Measurements from ENCODE around the gene HSPA1B.

HSPA1B gene

GRCh38 chr6:31794294-31794865 is 33.2 kb upstream of the HSPA1B start:
- Histone ChIP-seq H3K27ac (replicated peaks) (peak overlapping the region; percentile 91), H3K4me3 (replicated peaks; ENCODE audit: insufficient read depth, low read length) (peak overlapping the region; percentile 85), H3K27me3 (ENCODE audit: insufficient read depth, poor library complexity, severe bottlenecking) (no peaks in the 10 kb centered on the region)
- peak in 1 of 2 experiments; percentile 40 for DNase-seq (ENCODE audit: low read depth in 1 of 2, low spot score in 1 of 2)
- TF ChIP-seq, protein P1, sequence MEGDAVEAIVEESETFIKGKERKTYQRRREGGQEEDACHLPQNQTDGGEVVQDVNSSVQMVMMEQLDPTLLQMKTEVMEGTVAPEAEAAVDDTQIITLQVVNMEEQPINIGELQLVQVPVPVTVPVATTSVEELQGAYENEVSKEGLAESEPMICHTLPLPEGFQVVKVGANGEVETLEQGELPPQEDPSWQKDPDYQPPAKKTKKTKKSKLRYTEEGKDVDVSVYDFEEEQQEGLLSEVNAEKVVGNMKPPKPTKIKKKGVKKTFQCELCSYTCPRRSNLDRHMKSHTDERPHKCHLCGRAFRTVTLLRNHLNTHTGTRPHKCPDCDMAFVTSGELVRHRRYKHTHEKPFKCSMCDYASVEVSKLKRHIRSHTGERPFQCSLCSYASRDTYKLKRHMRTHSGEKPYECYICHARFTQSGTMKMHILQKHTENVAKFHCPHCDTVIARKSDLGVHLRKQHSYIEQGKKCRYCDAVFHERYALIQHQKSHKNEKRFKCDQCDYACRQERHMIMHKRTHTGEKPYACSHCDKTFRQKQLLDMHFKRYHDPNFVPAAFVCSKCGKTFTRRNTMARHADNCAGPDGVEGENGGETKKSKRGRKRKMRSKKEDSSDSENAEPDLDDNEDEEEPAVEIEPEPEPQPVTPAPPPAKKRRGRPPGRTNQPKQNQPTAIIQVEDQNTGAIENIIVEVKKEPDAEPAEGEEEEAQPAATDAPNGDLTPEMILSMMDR (IDR thresholded peaks at IDR 0.05; ENCODE audit: insufficient read depth, low read length): no peak
- TF ChIP-seq SPI1 (IDR thresholded peaks at IDR 0.05; ENCODE audit: borderline replicate concordance, low read depth): peak; percentile 20; the same call in 1 of the 2 replicates

DNA sequence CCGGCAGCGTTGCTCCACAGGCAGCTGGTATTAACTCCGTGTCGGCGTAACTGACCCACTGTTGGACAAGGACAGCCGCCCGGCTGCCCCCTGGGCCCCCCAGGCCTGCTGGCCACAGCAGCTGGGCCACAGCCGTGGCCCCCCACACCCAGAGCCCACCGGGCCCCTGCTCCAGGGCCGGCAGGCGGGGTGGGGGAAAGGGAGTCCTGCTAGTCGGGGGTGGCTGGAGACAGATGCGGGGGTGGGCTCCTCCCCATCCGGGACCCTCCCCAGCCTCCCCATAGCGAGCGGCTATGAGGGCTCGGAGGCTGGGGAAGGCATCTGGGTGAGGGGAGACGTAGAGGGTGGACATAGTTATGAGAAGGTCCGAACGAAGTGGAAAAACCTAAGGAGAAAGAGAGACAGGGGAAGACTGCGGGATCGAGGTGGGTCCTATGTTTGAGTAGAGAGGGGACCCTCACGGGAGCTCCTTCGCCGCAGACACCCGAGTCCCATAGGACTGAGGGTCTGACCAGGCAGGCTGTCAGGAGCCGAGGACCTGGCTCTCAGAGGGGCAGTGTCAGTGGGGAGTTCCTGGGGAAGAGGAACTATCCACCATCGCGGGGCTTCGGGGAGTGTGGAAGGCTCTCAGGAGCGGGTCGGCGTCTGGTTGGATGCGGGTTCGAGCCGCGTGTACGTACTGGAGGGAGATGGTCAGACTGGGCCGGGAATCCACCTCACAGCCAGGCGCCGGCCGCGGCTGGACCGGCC is 32.5 kb upstream of the HSPA1B start:
- TF ChIP-seq, protein P1 (IDR thresholded peaks at IDR 0.05; ENCODE audit: insufficient read depth, low read length): no peak
- TF ChIP-seq POLR2AphosphoS5 (IDR thresholded peaks at IDR 0.05; ENCODE audit: low read depth) (peak; percentile 24; the same call in 1 of the 2 replicates), SPI1 (IDR thresholded peaks at IDR 0.05; ENCODE audit: borderline replicate concordance, low read depth) (no peak)
- TF ChIP-seq, protein P2, sequence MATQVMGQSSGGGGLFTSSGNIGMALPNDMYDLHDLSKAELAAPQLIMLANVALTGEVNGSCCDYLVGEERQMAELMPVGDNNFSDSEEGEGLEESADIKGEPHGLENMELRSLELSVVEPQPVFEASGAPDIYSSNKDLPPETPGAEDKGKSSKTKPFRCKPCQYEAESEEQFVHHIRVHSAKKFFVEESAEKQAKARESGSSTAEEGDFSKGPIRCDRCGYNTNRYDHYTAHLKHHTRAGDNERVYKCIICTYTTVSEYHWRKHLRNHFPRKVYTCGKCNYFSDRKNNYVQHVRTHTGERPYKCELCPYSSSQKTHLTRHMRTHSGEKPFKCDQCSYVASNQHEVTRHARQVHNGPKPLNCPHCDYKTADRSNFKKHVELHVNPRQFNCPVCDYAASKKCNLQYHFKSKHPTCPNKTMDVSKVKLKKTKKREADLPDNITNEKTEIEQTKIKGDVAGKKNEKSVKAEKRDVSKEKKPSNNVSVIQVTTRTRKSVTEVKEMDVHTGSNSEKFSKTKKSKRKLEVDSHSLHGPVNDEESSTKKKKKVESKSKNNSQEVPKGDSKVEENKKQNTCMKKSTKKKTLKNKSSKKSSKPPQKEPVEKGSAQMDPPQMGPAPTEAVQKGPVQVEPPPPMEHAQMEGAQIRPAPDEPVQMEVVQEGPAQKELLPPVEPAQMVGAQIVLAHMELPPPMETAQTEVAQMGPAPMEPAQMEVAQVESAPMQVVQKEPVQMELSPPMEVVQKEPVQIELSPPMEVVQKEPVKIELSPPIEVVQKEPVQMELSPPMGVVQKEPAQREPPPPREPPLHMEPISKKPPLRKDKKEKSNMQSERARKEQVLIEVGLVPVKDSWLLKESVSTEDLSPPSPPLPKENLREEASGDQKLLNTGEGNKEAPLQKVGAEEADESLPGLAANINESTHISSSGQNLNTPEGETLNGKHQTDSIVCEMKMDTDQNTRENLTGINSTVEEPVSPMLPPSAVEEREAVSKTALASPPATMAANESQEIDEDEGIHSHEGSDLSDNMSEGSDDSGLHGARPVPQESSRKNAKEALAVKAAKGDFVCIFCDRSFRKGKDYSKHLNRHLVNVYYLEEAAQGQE (IDR thresholded peaks at IDR 0.05; ENCODE audit: insufficient replicate concordance, low read depth): no peak
- Histone ChIP-seq H3K4me3 (replicated peaks; ENCODE audit: insufficient read depth, low read length) (peak overlapping the region; percentile 85), H3K27me3 (ENCODE audit: insufficient read depth, poor library complexity, severe bottlenecking) (no peaks in the 10 kb centered on the region), H3K27ac (replicated peaks) (peak overlapping the region; percentile 91)
- peak in 1 of 2 experiments; percentile 67 for DNase-seq (ENCODE audit: low read depth in 1 of 2, low spot score in 1 of 2)

DNA sequence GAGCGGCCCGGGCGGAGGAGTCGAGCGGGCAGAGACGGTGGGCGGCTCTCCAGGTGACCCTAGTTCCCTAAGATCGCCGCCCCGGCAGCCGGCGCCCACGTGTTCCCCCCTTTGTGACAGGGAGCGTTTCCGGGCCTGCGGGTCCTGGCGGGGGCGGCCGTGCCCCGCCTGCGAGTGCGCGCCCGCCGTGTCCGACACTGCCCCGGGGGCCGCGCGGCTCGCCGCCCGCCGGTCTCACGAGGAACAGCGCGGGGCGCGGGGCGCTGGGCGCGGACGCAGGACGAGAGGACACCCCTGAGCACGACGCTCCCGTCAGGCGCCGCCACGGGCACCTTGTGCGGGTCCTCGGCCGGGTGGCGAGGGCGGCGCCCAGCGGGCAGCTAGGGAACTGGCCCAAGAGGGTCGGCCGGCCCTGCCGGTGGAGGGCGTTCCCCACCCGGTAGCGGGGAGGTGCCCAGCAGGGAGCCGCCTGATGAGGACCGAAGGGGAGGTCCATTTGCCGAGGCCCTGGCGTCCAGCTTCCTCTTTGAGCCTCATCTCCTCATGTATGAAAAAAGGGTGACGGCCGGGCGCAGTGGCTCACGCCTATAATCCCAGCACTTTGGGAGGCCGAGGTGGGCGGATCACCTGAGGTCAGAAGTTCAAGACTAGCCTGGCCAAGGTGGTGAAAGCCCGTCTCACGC is 31.8 kb upstream of the HSPA1B start, which contains the start of gene VARS1:
TSS of gene VARS1 (minus strand) at position 137 of the 683 bp plus-strand sequence. CDS start 535 bp downstream, outside the sequence.
- TF ChIP-seq, protein P2 (IDR thresholded peaks at IDR 0.05; ENCODE audit: insufficient replicate concordance, low read depth): peak; percentile 21
- peak; percentile 57; the same call in 1 of the 2 replicates for TF ChIP-seq SPI1 (IDR thresholded peaks at IDR 0.05; ENCODE audit: borderline replicate concordance, low read depth)
- no peak for TF ChIP-seq GABPA (IDR thresholded peaks at IDR 0.05; ENCODE audit: low read depth)
- TF ChIP-seq, protein P1 (IDR thresholded peaks at IDR 0.05; ENCODE audit: insufficient read depth, low read length): peak; percentile 57
- TF ChIP-seq POLR2AphosphoS5 (IDR thresholded peaks at IDR 0.05; ENCODE audit: low read depth): peak; percentile 28
- H3K27ac ChIP-seq (replicated peaks): peak within 1 kb of the TSS; percentile 91
- peak within 1 kb of the TSS; percentile 85 for H3K4me3 ChIP-seq (replicated peaks; ENCODE audit: insufficient read depth, low read length)
- peak; percentile 93 to 96 for DNase-seq (ENCODE audit: low read depth in 1 of 2, low spot score in 1 of 2)
- H3K27me3 ChIP-seq (ENCODE audit: insufficient read depth, poor library complexity, severe bottlenecking): no peaks in the 10 kb centered on the region
